H9 (cell line): Measurements from ENCODE around the gene CTNNBL1. TPM values are rescaled to one million over a fixed set of nuclear protein-coding genes. Genes with fewer than 3 reads are reported as not detected.

ENCODE experiments used
- DNase-seq: peaks from one replicate; pipeline ENCODE4 v3.0.0-alpha.2; 2017
- H2AFZ ChIP-seq: one replicate; pipeline ENCODE4 v1.6.1; 2013; ENCODE audit warnings: mild to moderate bottlenecking, low read length, control low read depth, moderate library complexity
- H2AK5ac ChIP-seq: 2 replicates; pipeline ENCODE4 v1.6.1; 2013; ENCODE audit warnings: low read length, control low read depth, mixed read lengths; ENCODE audit not compliant: insufficient read length
- H2BK120ac ChIP-seq: one replicate; pipeline ENCODE4 v1.6.1; 2013; ENCODE audit warnings: low read depth, mild to moderate bottlenecking, low read length, control low read depth, inconsistent platforms; ENCODE audit not compliant: poor library complexity, severe bottlenecking
- H2BK12ac ChIP-seq: 2 replicates; pipeline ENCODE4 v1.6.1; 2013; ENCODE audit warnings: low read length, control low read depth, mixed read lengths, low read depth; ENCODE audit not compliant: insufficient read length
- H2BK15ac ChIP-seq: 2 replicates; pipeline ENCODE4 v1.6.1; 2013; ENCODE audit warnings: low read depth, low read length, control low read depth
- H2BK20ac ChIP-seq: one replicate; pipeline ENCODE4 v1.6.1; 2013; ENCODE audit warnings: low read depth, mild to moderate bottlenecking, low read length, control low read depth, inconsistent platforms; ENCODE audit not compliant: poor library complexity, severe bottlenecking
- H2BK5ac ChIP-seq: 2 replicates; pipeline ENCODE4 v1.6.1; 2013; ENCODE audit warnings: low read length, control low read depth, mixed read lengths; ENCODE audit not compliant: insufficient read length
- H3K14ac ChIP-seq: 2 replicates; pipeline ENCODE4 v1.6.1; 2013; ENCODE audit warnings: low read length, control low read depth; ENCODE audit not compliant: insufficient read depth
- H3K18ac ChIP-seq: 2 replicates; pipeline ENCODE4 v1.6.1; 2013; ENCODE audit warnings: low read depth, mild to moderate bottlenecking, mixed read lengths, low read length, control low read depth; ENCODE audit not compliant: insufficient read length
- H3K23ac ChIP-seq: 2 replicates; pipeline ENCODE4 v1.6.1; 2013; ENCODE audit warnings: low read length, control low read depth, mixed read lengths, low read depth; ENCODE audit not compliant: insufficient read length
- H3K23me2 ChIP-seq: 2 replicates; pipeline ENCODE4 v1.6.1; 2013; ENCODE audit warnings: low read depth, mild to moderate bottlenecking, mixed read lengths, low read length, control low read depth; ENCODE audit not compliant: insufficient read length, poor library complexity, severe bottlenecking
- H3K27ac ChIP-seq: 2 replicates; pipeline ENCODE4 v1.5.1; 2013; ENCODE audit warnings: low read length, control low read depth, mixed read lengths, low read depth; ENCODE audit not compliant: insufficient read length
- H3K27me3 ChIP-seq: 2 replicates; pipeline ENCODE4 v1.6.1; 2013; ENCODE audit warnings: low read length, control low read depth, inconsistent platforms; ENCODE audit not compliant: insufficient read depth
- H3K4ac ChIP-seq: 2 replicates; pipeline ENCODE4 v1.6.1; 2013; ENCODE audit warnings: low read depth, mild to moderate bottlenecking, control low read depth, inconsistent platforms, low read length, moderate library complexity
- H3K4me1 ChIP-seq: 2 replicates; pipeline ENCODE4 v1.6.1; 2013; ENCODE audit warnings: low read length, control low read depth, inconsistent platforms; ENCODE audit not compliant: insufficient read depth
- H3K4me2 ChIP-seq: 2 replicates; pipeline ENCODE4 v1.6.1; 2013; ENCODE audit warnings: low read length, control low read depth, mixed read lengths; ENCODE audit not compliant: insufficient read length, insufficient read depth
- H3K56ac ChIP-seq: 2 replicates; pipeline ENCODE4 v1.6.1; 2013; ENCODE audit warnings: low read depth, mild to moderate bottlenecking, mixed read lengths, low read length, control low read depth; ENCODE audit not compliant: insufficient read length
- H3K79me1 ChIP-seq: 2 replicates; pipeline ENCODE4 v1.6.1; 2013; ENCODE audit warnings: low read depth, mild to moderate bottlenecking, moderate library complexity, low read length, control low read depth, inconsistent platforms; ENCODE audit not compliant: insufficient read depth, poor library complexity, severe bottlenecking
- H3K79me2 ChIP-seq: 2 replicates; pipeline ENCODE4 v1.6.1; 2013; ENCODE audit warnings: low read length, control low read depth, inconsistent platforms; ENCODE audit not compliant: insufficient read depth
- H3K9ac ChIP-seq: 2 replicates; pipeline ENCODE4 v1.6.1; 2013; ENCODE audit warnings: low read length, control low read depth, mixed read lengths; ENCODE audit not compliant: insufficient read length; ENCODE audit errors: extremely low read depth
- H3K9me3 ChIP-seq: one replicate; pipeline ENCODE4 v1.6.1; 2013; ENCODE audit warnings: low read depth, low read length, inconsistent platforms; ENCODE audit not compliant: control insufficient read depth
- H3T11ph ChIP-seq: one replicate; pipeline ENCODE4 v1.6.1; 2013; ENCODE audit warnings: mild to moderate bottlenecking, low read length, control low read depth, inconsistent platforms
- H4K20me1 ChIP-seq: one replicate; pipeline ENCODE4 v1.6.1; 2013; ENCODE audit not compliant: control insufficient read depth, insufficient read length, insufficient read depth
- H4K5ac ChIP-seq: 2 replicates; pipeline ENCODE4 v1.6.1; 2013; ENCODE audit warnings: low read depth, mild to moderate bottlenecking, mixed read lengths, low read length, control low read depth; ENCODE audit not compliant: insufficient read length
- H4K8ac ChIP-seq: replicated peaks from 2 replicates; pipeline ENCODE4 v1.6.1; 2013; ENCODE audit warnings: low read length, control low read depth, mixed read lengths, low read depth; ENCODE audit not compliant: insufficient read length
- H4K91ac ChIP-seq: 2 replicates; pipeline ENCODE4 v1.6.1; 2013; ENCODE audit warnings: low read depth, mild to moderate bottlenecking, moderate library complexity, mixed read lengths, low read length, control low read depth; ENCODE audit not compliant: insufficient read length
- H3K27ac Mint-ChIP-seq, 3 experiments: 2 replicates in 2 of 3; 3 replicates in 1 of 3; pipeline ENCODE4 v1.8.0; 2020 to 2021; ENCODE audit warnings: mixed read lengths in 3 of 3, mild to moderate bottlenecking in 1 of 3, moderate library complexity in 1 of 3
- H3K27me3 Mint-ChIP-seq: 2 replicates; pipeline ENCODE4 v1.8.0; 2021; ENCODE audit warnings: low read depth, mild to moderate bottlenecking, moderate library complexity, mixed read lengths
- H3K36me3 Mint-ChIP-seq, 3 experiments: 2 replicates in 2 of 3; 3 replicates in 1 of 3; pipeline ENCODE4 v1.8.0; 2020 to 2021; ENCODE audit warnings: low read depth in 3 of 3, mixed read lengths in 3 of 3; ENCODE audit not compliant: insufficient read depth in 1 of 3
- H3K4me1 Mint-ChIP-seq, 2 experiments: 2 replicates each; pipeline ENCODE4 v1.8.0; 2020; ENCODE audit warnings: mixed read lengths in 2 of 2
- H3K4me3 Mint-ChIP-seq, 2 experiments: 2 replicates in 1 of 2; 3 replicates in 1 of 2; pipeline ENCODE4 v1.8.0; 2020 to 2021; ENCODE audit warnings: mild to moderate bottlenecking in 2 of 2, mixed read lengths in 2 of 2, moderate library complexity in 1 of 2
- H3K9me3 Mint-ChIP-seq, 2 experiments: 2 replicates in 1 of 2; 3 replicates in 1 of 2; pipeline ENCODE4 v1.8.0; 2020; ENCODE audit warnings: mild to moderate bottlenecking in 2 of 2, mixed read lengths in 2 of 2, moderate library complexity in 1 of 2
- WGBS: extraction: QIAGEN DNeasy Blood & Tissue Kit; methylation state at CpG from one replicate; pipeline ENCODE4 v1.1.7; 2013; ENCODE audit warnings: missing lambda C conversion rate, low lambda C conversion rate, mixed read lengths; ENCODE audit not compliant: insufficient read length; ENCODE audit errors: extremely low coverage; 5-methylcytosine and 5-hydroxymethylcytosine counted together
- total RNA-seq: library from RNA; stranded (reverse); gene quantifications from 2 replicates; pipeline ENCODE4 v1.2.1, GENCODE V29; 2021
- TF ChIP-seq, protein P1 (sequence below): fragments of 200-600 bp; sonication (generic); conservative IDR thresholded peaks from 3 replicates; pipeline ENCODE4 v1.8.0; 2021; ENCODE audit warnings: antibody characterized with exemption, mild to moderate bottlenecking

Gene CTNNBL1
- total RNA-seq, 1 experiment from 2014 or later = 67.2 TPM

- no peaks in the 10 kb centered on the region for H3K23me2 ChIP-seq
- Mint-ChIP-seq H3K9me3 (no peaks in the 10 kb centered on the region), H3K27ac (peak overlapping the region in 1 of 3 experiments; percentile 57; a peak in 3 of 7 replicates), H3K36me3 (no peaks in the 10 kb centered on the region; a peak in 1 of 7 replicates), H3K4me1 (peaks cover 6 to 21% of the 10 kb centered on the region in 2 experiments), H3K4me3 (no peak overlapping the region), H3K27me3 (no peaks in the 10 kb centered on the region)
- no peak overlapping the region for H2BK15ac ChIP-seq
- no peak overlapping the region for H3K18ac ChIP-seq
- no peak overlapping the region for H2AK5ac ChIP-seq
- H3K4me2 ChIP-seq = no peak overlapping the region
- H3K23ac ChIP-seq = no peak overlapping the region
- no peak overlapping the region for H2AFZ ChIP-seq
- WGBS = no CpG with 5 or more reads among the region's 18 CpGs
- no peak overlapping the region for H3K27ac ChIP-seq
- H3K4me1 ChIP-seq = no peaks in the 10 kb centered on the region
- no peak overlapping the region for H2BK12ac ChIP-seq
- DNase-seq = no peak
- H3K14ac ChIP-seq = no peak overlapping the region
- no peak overlapping the region for H2BK20ac ChIP-seq
- no peaks in the 10 kb centered on the region for H3K9me3 ChIP-seq
- no peak overlapping the region for H4K5ac ChIP-seq
- H3T11ph ChIP-seq = no peak overlapping the region
- H3K4ac ChIP-seq = no peak overlapping the region
- H2BK5ac ChIP-seq = no peak overlapping the region
- no peaks in the 10 kb centered on the region for H4K20me1 ChIP-seq
- no peaks in the 10 kb centered on the region for H3K27me3 ChIP-seq
- TF ChIP-seq, protein P1, sequence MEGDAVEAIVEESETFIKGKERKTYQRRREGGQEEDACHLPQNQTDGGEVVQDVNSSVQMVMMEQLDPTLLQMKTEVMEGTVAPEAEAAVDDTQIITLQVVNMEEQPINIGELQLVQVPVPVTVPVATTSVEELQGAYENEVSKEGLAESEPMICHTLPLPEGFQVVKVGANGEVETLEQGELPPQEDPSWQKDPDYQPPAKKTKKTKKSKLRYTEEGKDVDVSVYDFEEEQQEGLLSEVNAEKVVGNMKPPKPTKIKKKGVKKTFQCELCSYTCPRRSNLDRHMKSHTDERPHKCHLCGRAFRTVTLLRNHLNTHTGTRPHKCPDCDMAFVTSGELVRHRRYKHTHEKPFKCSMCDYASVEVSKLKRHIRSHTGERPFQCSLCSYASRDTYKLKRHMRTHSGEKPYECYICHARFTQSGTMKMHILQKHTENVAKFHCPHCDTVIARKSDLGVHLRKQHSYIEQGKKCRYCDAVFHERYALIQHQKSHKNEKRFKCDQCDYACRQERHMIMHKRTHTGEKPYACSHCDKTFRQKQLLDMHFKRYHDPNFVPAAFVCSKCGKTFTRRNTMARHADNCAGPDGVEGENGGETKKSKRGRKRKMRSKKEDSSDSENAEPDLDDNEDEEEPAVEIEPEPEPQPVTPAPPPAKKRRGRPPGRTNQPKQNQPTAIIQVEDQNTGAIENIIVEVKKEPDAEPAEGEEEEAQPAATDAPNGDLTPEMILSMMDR = no peak
- H3K9ac ChIP-seq = no peak overlapping the region
- H3K79me1 ChIP-seq = no peaks in the 10 kb centered on the region
- H3K56ac ChIP-seq = no peak overlapping the region
- no peak overlapping the region for H2BK120ac ChIP-seq
- H4K8ac ChIP-seq = no peak overlapping the region
- H3K79me2 ChIP-seq = no peaks in the 10 kb centered on the region
- no peak overlapping the region for H4K91ac ChIP-seq
Measured at GRCh38 chr20:37880726-37881591, 187.1 kb downstream of the CTNNBL1 start.
